K562 (cell line): ENCODE data around the gene PIBF1. TPM values are rescaled to one million over a fixed set of nuclear protein-coding genes. Genes with fewer than 3 reads are reported as not detected.

ENCODE experiments used
- ATAC-seq: fragments of 200-7000 bp; cut with Tn5 transposase; 3 replicates; pipeline ENCODE4 v1.9.1; 2020; ENCODE audit warnings: moderate library complexity
- BruUV-seq: library from RNA; stranded (reverse); fragments of 400-500 nt; replicated peaks from 2 replicates; lab custom pipeline; 2021; lab: Mats Ljungman, UMichigan
- CTCF ChIA-PET: fragments of 300-600 bp; formaldehyde crosslinking; extraction: SDS; loops from one replicate; lab custom pipeline; 2021; ENCODE audit warnings: low intra/inter-chr PET ratio; lab: Yijun Ruan, JAX
- POLR2A ChIA-PET: fragments of 300-600, 350-650 bp; sonication (Branson Sonifier 250); formaldehyde crosslinking; extraction: SDS; loops from one replicate; lab custom pipeline; 2021; ENCODE audit warnings: antibody characterized with exemption, inconsistent platforms; lab: Yijun Ruan, JAX
- DNase-seq, 4 experiments: peaks; one replicate each; pipeline versions ENCODE4 v3.0.0 to v3.0.0-alpha.2; 2011 to 2018; ENCODE audit warnings: low spot score in 3 of 4, mixed read lengths in 3 of 4; ENCODE audit errors: extremely low read depth in 1 of 4
- FAIRE-seq: peaks from 2 replicates; lab custom pipeline; 2011; peaks lifted over from hg19 to GRCh38; lab: Jason Lieb, UNC
- H2AFZ ChIP-seq: 2 replicates; pipeline ENCODE4 v1.6.0; 2011; ENCODE audit warnings: low read depth, low read length, control low read depth, inconsistent platforms
- H3K27ac ChIP-seq: fragments of 200-600 bp; 3 replicates; pipeline ENCODE4 v1.8.0; 2011; ENCODE audit warnings: low read depth, mild to moderate bottlenecking, control low read depth, inconsistent platforms, low read length, moderate library complexity, mixed read lengths; ENCODE audit errors: extremely low read depth
- H3K27me3 ChIP-seq, 2 experiments: fragments of 300-600 bp in 1 of 2; 2 replicates in 1 of 2; 3 replicates in 1 of 2; pipeline versions ENCODE4 v1.6.0 to v1.8.0; 2011; ENCODE audit warnings: inconsistent platforms in 2 of 2, low read length in 2 of 2, mild to moderate bottlenecking in 1 of 2, mixed read lengths in 1 of 2, moderate library complexity in 1 of 2; ENCODE audit not compliant: control insufficient read depth in 2 of 2, insufficient read depth in 2 of 2
- H3K36me3 ChIP-seq: fragments of 300-600 bp; 3 replicates; pipeline ENCODE4 v1.8.0; 2011; ENCODE audit warnings: mild to moderate bottlenecking, low read length, inconsistent platforms; ENCODE audit not compliant: control insufficient read depth, insufficient read depth
- H3K4me1 ChIP-seq, 2 experiments: fragments of 200-600 bp in 1 of 2; replicated peaks in 1 of 2; 2 replicates in 1 of 2; 3 replicates in 1 of 2; pipeline versions ENCODE4 v1.5.1 to v1.8.0; 2011; ENCODE audit warnings: inconsistent platforms in 2 of 2, low read length in 2 of 2, mild to moderate bottlenecking in 1 of 2, mixed read lengths in 1 of 2, moderate library complexity in 1 of 2; ENCODE audit not compliant: control insufficient read depth in 2 of 2, insufficient read depth in 2 of 2
- H3K4me2 ChIP-seq: 2 replicates; pipeline ENCODE4 v1.6.1; 2011; ENCODE audit warnings: low read length, control low read depth, inconsistent platforms, mixed read lengths; ENCODE audit not compliant: insufficient read depth
- H3K4me3 ChIP-seq: fragments of 200-600 bp; sonication (generic), shearing (Covaris generic); 2 replicates; pipeline ENCODE4 v1.5.1; 2016; ENCODE audit warnings: control low read depth, inconsistent platforms
- H3K79me2 ChIP-seq: fragments of 200-600 bp; 3 replicates; pipeline ENCODE4 v1.8.0; 2011; ENCODE audit warnings: low read length, inconsistent platforms; ENCODE audit not compliant: control insufficient read depth, insufficient read depth
- H3K9ac ChIP-seq, 2 experiments: 2 replicates each; pipeline versions ENCODE4 v1.6.0 to v1.6.1; 2011; ENCODE audit warnings: low read depth in 2 of 2, low read length in 2 of 2, control low read depth in 1 of 2, inconsistent platforms in 1 of 2, mild to moderate bottlenecking in 1 of 2, mixed read lengths in 1 of 2; ENCODE audit not compliant: insufficient read depth in 1 of 2
- H3K9me1 ChIP-seq: one replicate; pipeline ENCODE4 v1.6.0; 2011; ENCODE audit warnings: inconsistent platforms, mild to moderate bottlenecking, low read length, moderate library complexity; ENCODE audit not compliant: control insufficient read depth, insufficient read depth
- H3K9me3 ChIP-seq: replicated peaks from 2 replicates; pipeline ENCODE4 v1.5.1; 2011; ENCODE audit warnings: low read depth, low read length, inconsistent platforms; ENCODE audit not compliant: control insufficient read depth, insufficient read depth
- H4K20me1 ChIP-seq: replicated peaks from 2 replicates; pipeline ENCODE4 v1.6.1; 2011; ENCODE audit warnings: low read length, inconsistent platforms, mixed read lengths; ENCODE audit not compliant: control insufficient read depth, insufficient read depth
- C11orf30 ChIP-seq: fragments of 450-650 bp; IDR thresholded peaks from 2 replicates; pipeline ENCODE4 v1.6.1; 2016; ENCODE audit warnings: low read depth, mild to moderate bottlenecking
- CBFB ChIP-seq: sonication (generic); formaldehyde crosslinking; IDR thresholded peaks from 2 replicates; pipeline ENCODE4 v1.4.0; 2020; ENCODE audit warnings: mild to moderate bottlenecking, missing genetic modification reagents
- JUNB ChIP-seq: fragments of 450-650 bp; formaldehyde crosslinking; conservative IDR thresholded peaks from 2 replicates; pipeline ENCODE4 v1.4.0; 2020; ENCODE audit warnings: mild to moderate bottlenecking
- KHSRP ChIP-seq: fragments of 450-650 bp; IDR thresholded peaks from 2 replicates; pipeline ENCODE4 v1.6.1; 2017
- MTA3 ChIP-seq: fragments of 450-650 bp; formaldehyde crosslinking; IDR thresholded peaks from 2 replicates; pipeline ENCODE4 v1.6.1; 2017; ENCODE audit warnings: mild to moderate bottlenecking, borderline replicate concordance
- POLR3A ChIP-seq: IDR thresholded peaks from 2 replicates; pipeline ENCODE4 v1.6.1; 2011; ENCODE audit warnings: borderline replicate concordance, mild to moderate bottlenecking, moderate library complexity; ENCODE audit not compliant: insufficient read length, insufficient read depth; ENCODE audit errors: extremely low read depth
- RBBP5 ChIP-seq: fragments of 200-600 bp; sonication (generic); IDR thresholded peaks from 2 replicates; pipeline ENCODE4 v1.6.1; 2012; ENCODE audit warnings: borderline replicate concordance, mild to moderate bottlenecking, low read length, control low read depth, inconsistent platforms; ENCODE audit not compliant: insufficient read depth, poor library complexity, severe bottlenecking
- TOE1 ChIP-seq, 2 experiments: fragments of 450-650 bp in 1 of 2; sonication (generic) in 1 of 2; formaldehyde crosslinking in 1 of 2; IDR thresholded peaks; 2 replicates each; pipeline versions ENCODE4 v1.7.1 to v1.8.0; 2016 to 2022; ENCODE audit warnings: borderline replicate concordance in 2 of 2, mild to moderate bottlenecking in 2 of 2, antibody characterized with exemption in 1 of 2, inconsistent platforms in 1 of 2, low read depth in 1 of 2, missing genetic modification reagents in 1 of 2, moderate library complexity in 1 of 2
- ZNF263 ChIP-seq: sonication (generic); formaldehyde crosslinking; IDR thresholded peaks from 2 replicates; pipeline ENCODE4 v1.8.0; 2022; ENCODE audit warnings: mild to moderate bottlenecking, missing genetic modification reagents, borderline replicate concordance
- ZNF354B ChIP-seq: fragments of 250-450 bp; sonication (Bioruptor Pico); IDR thresholded peaks from 2 replicates; pipeline ENCODE4 v1.4.0; 2020
- ZNF584 ChIP-seq: fragments of 200-800 bp; sonication (Bioruptor generic); IDR thresholded peaks from 2 replicates; pipeline ENCODE4 v1.6.1; 2016; ENCODE audit warnings: low read depth, mild to moderate bottlenecking, missing genetic modification characterization, missing compliant biosample characterization
- WGBS: fragments of 100-300 bp; shearing (Covaris generic); methylation state at CpG from one replicate; pipeline ENCODE4 v1.1.6; 2016; ENCODE audit warnings: low coverage, mixed read lengths; ENCODE audit not compliant: insufficient coverage; ENCODE audit errors: missing lambda C conversion rate; 5-methylcytosine and 5-hydroxymethylcytosine counted together
- in situ Hi-C: fragments of 300-500 bp; cut with MboI; formaldehyde crosslinking; loops from 4 replicates; pipeline ENCODE4 v1.15.0; 2018; ENCODE audit warnings: inconsistent platforms, mixed read lengths
- intact Hi-C: fragments of 100-400 bp; cut with micrococcal nuclease; formaldehyde crosslinking; loops from 2 replicates; pipeline ENCODE4 v1.14.2; 2022
- polyA plus RNA-seq, 8 experiments: library from polyadenylated mRNA; depleted of rRNA in 4 of 8; stranded (reverse) in 5 of 8; unstranded in 3 of 8; fragments of >200 nt; fragmentation: Nextera tagmentation in 2 of 8; fragmentation: Illumina TruSeq in 1 of 8; extraction: Ambion mirVana in 2 of 8; extraction: Trizol in 1 of 8; gene quantifications; 2 replicates each; pipeline versions ENCODE4 v1.2.1 to v1.2.3, GENCODE V29; 2011 to 2014; ENCODE audit warnings: inconsistent platforms in 1 of 8, missing spikeins in 1 of 8
- total RNA-seq, 7 experiments: library from RNA; depleted of rRNA in 6 of 7; stranded (reverse); fragments of >200 nt in 6 of 7; fragmentation: Illumina TruSeq in 2 of 7; extraction: Trizol in 2 of 7; gene quantifications; 2 replicates each; pipeline versions ENCODE4 v1.2.1 to v1.2.3, GENCODE V29; 2011 to 2021; ENCODE audit warnings: low replicate concordance in 1 of 7
- TF ChIP-seq, protein P1 (sequence below), 2 experiments: fragments of 150-350 bp in 1 of 2; IDR thresholded peaks; 2 replicates each; pipeline ENCODE4 v1.6.1; 2012 to 2016; ENCODE audit warnings: low read depth in 2 of 2, low read length in 2 of 2, mild to moderate bottlenecking in 1 of 2, moderate library complexity in 1 of 2
- TF ChIP-seq, protein P2 (sequence below), 2 experiments: fragments of 250-450 bp in 1 of 2; fragments of 450-650 bp in 1 of 2; sonication (Bioruptor Pico) in 1 of 2; IDR thresholded peaks; 2 replicates each; pipeline versions ENCODE4 v1.6.1 to v1.8.0; 2016 to 2021; ENCODE audit warnings: mild to moderate bottlenecking in 2 of 2, moderate library complexity in 2 of 2, missing compliant biosample characterization in 1 of 2, missing genetic modification characterization in 1 of 2

The PIBF1 gene
- total and polyA plus RNA-seq, 9 of the 15 experiments (the other 6 are each of a cell fraction or from before 2014, with no cell fraction given): 9.1 to 28.8 (median 14.7) TPM

DNA sequence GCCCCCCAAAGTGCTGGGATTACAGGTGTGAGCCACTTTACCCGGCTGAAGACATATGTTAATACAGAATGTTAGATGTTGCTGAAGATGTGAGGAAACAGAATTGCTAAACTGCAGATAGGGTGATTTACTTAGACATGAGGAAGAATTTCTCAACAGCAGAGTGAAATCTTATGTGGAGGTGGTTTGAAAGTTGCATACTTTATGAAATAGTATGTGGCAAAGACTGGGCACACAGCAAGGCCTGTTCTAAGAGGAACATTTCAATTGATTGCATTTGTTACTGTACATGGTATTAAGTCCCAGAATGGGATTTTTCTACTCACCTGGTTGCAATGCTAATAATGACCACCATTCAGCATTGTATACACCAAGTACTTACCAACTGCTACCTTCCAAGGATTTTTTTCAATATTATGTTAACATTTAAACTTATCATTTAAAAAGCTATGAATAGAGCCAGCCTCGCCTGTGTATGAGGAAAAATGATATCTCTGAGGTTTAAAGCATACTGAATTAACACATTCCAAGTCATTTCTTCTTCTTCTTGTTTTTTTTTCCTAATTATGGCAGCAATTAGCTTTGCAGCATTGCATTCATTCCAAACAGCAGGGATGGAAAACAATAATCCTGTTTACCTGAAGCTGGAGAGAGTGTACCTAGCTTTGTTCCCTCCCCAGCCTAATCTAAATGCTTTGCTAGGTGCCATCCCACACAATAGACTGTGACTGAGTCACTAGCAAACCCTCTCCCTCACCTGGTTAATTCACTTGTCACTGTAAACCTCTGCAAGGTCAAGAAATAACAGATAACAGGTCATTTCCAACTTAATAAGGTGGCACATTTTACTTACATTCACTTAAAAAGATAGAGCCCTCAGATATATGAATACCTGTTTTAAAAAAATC, 257.5 kb downstream of the PIBF1 start (continued):
- no peak for TF ChIP-seq RBBP5
- no peak for TF ChIP-seq POLR3A
- no peak for TF ChIP-seq ZNF354B (CRISPR knock-in tag)

DNA sequence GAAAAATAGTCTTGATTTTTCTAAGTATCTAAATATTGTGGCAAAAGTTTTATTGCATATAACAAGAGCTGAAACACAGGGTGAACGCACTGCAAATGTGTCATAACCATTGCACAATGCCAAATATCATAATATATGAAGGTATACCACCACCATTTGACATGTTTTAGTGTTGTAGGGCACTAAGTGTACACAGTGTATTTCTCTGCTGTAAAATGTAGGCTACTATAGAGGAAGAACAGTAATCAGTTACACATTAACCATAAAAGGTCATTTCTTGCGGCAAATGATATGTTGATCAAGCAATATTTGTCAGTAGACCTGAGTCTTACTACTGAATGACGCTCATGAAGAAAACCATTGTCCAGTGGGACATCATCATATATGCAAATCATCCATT, 258.6 kb downstream of the PIBF1 start:
- Histone ChIP-seq H3K36me3 (no peaks in the 10 kb centered on the region), H3K4me1 (no peaks in the 10 kb centered on the region), H3K9me1 (no peaks in the 10 kb centered on the region), H4K20me1 (no peaks in the 10 kb centered on the region), H2AFZ (no peak overlapping the region), H3K27me3 (no peaks in the 10 kb centered on the region), H3K27ac (no peak overlapping the region), H3K4me3 (no peak overlapping the region), H3K4me2 (no peak overlapping the region), H3K79me2 (no peaks in the 10 kb centered on the region), H3K9ac (no peak overlapping the region), H3K9me3 (no peaks in the 10 kb centered on the region)
- ATAC-seq: no peak
- DNase-seq: no peak
- BruUV-seq: no TSS peak
- intact Hi-C loops: no loop called here
- 8% methylated on average over 3 of the region's 3 CpGs for WGBS
- in situ Hi-C loops: no loop called here
- no peak for FAIRE-seq
- POLR2A ChIA-PET: interaction anchor here (0.7 kb wide), 1 partner anchor 23 kb away, joined by 3 read pairs; no protein-coding TSS in a partner anchor
- CTCF ChIA-PET: no interaction called here
- TF ChIP-seq CBFB (CRISPR knock-in tag) (no peak), MTA3 (no peak), ZNF263 (CRISPR knock-in tag) (no peak), TOE1 (IDR thresholded peaks at IDR 0.05; ENCODE audit: borderline replicate concordance) (no peak), TOE1 (CRISPR knock-in tag; IDR thresholded peaks at IDR 0.05; ENCODE audit: borderline replicate concordance, low read depth) (no peak), JUNB (CRISPR knock-in tag) (no peak), C11orf30 (no peak), ZNF584 (CRISPR knock-in tag) (no peak), KHSRP (no peak)
- TF ChIP-seq, protein P1, sequence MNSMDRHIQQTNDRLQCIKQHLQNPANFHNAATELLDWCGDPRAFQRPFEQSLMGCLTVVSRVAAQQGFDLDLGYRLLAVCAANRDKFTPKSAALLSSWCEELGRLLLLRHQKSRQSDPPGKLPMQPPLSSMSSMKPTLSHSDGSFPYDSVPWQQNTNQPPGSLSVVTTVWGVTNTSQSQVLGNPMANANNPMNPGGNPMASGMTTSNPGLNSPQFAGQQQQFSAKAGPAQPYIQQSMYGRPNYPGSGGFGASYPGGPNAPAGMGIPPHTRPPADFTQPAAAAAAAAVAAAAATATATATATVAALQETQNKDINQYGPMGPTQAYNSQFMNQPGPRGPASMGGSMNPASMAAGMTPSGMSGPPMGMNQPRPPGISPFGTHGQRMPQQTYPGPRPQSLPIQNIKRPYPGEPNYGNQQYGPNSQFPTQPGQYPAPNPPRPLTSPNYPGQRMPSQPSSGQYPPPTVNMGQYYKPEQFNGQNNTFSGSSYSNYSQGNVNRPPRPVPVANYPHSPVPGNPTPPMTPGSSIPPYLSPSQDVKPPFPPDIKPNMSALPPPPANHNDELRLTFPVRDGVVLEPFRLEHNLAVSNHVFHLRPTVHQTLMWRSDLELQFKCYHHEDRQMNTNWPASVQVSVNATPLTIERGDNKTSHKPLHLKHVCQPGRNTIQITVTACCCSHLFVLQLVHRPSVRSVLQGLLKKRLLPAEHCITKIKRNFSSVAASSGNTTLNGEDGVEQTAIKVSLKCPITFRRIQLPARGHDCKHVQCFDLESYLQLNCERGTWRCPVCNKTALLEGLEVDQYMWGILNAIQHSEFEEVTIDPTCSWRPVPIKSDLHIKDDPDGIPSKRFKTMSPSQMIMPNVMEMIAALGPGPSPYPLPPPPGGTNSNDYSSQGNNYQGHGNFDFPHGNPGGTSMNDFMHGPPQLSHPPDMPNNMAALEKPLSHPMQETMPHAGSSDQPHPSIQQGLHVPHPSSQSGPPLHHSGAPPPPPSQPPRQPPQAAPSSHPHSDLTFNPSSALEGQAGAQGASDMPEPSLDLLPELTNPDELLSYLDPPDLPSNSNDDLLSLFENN (IDR thresholded peaks at IDR 0.05; ENCODE audit: low read depth in 2 of 2, low read length in 2 of 2): no peak
- TF ChIP-seq, protein P2, sequence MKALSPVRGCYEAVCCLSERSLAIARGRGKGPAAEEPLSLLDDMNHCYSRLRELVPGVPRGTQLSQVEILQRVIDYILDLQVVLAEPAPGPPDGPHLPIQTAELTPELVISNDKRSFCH (CRISPR knock-in tag; IDR thresholded peaks at IDR 0.05): no peak
- TF ChIP-seq, protein P2 (tag; IDR thresholded peaks at IDR 0.05): no peak
